GM12801 (cell line): Measurements from ENCODE around the gene UQCC2.

Experiments used
- TF ChIP-seq, protein P1 (sequence below): IDR thresholded peaks from one replicate; pipeline ENCODE4 v1.5.1; 2011; ENCODE audit warnings: control low read depth; ENCODE audit not compliant: insufficient read length; ENCODE audit errors: extremely low read depth

Gene UQCC2

DNA sequence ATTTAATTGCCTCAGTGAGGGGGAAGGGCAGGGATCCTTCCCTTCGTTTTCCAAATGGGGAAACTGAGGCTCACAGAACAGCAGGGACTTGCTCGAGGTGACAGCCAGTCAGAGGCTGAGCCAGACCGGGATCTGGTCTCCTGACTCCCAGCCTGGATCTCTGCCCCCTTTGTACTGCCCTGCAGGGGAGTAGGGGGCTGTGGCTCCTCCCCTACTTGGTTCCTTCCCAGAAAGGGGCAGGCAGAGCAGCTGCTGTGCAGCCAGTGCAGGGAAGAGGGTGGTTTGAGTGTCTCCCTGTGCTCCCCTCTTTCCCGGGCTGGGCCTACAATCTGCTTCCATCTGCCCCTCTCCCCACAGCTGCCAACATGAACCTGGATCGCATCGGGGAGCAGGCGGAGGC is 37.6 kb downstream of the UQCC2 start:
- TF ChIP-seq, protein P1, sequence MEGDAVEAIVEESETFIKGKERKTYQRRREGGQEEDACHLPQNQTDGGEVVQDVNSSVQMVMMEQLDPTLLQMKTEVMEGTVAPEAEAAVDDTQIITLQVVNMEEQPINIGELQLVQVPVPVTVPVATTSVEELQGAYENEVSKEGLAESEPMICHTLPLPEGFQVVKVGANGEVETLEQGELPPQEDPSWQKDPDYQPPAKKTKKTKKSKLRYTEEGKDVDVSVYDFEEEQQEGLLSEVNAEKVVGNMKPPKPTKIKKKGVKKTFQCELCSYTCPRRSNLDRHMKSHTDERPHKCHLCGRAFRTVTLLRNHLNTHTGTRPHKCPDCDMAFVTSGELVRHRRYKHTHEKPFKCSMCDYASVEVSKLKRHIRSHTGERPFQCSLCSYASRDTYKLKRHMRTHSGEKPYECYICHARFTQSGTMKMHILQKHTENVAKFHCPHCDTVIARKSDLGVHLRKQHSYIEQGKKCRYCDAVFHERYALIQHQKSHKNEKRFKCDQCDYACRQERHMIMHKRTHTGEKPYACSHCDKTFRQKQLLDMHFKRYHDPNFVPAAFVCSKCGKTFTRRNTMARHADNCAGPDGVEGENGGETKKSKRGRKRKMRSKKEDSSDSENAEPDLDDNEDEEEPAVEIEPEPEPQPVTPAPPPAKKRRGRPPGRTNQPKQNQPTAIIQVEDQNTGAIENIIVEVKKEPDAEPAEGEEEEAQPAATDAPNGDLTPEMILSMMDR, result no peak

DNA sequence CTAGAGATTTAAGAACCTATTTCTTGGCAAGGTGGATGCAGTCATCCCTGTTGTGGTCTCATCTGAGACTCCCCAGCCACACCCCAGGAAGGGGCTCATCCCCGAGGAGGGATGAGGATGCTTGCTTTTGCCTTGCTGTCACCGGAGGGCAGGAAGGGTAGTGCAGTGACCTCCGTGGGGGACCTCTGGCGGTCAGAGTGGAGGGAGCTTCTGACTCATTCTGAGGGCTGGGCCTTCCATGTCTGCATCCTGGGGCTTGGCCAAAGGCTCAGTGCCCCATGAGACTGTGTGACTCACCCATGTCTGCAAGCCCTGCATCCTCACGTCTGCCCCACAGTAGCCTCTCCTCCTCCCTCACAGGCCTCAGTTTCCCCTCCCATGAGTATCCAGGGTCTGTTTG is 38.7 kb downstream of the UQCC2 start:
- TF ChIP-seq, protein P1, result no peak

- TF ChIP-seq, protein P1, result no peak
These were observed 39.8 kb downstream of the UQCC2 start for GRCh38 chr6:33671744-33672072.

DNA sequence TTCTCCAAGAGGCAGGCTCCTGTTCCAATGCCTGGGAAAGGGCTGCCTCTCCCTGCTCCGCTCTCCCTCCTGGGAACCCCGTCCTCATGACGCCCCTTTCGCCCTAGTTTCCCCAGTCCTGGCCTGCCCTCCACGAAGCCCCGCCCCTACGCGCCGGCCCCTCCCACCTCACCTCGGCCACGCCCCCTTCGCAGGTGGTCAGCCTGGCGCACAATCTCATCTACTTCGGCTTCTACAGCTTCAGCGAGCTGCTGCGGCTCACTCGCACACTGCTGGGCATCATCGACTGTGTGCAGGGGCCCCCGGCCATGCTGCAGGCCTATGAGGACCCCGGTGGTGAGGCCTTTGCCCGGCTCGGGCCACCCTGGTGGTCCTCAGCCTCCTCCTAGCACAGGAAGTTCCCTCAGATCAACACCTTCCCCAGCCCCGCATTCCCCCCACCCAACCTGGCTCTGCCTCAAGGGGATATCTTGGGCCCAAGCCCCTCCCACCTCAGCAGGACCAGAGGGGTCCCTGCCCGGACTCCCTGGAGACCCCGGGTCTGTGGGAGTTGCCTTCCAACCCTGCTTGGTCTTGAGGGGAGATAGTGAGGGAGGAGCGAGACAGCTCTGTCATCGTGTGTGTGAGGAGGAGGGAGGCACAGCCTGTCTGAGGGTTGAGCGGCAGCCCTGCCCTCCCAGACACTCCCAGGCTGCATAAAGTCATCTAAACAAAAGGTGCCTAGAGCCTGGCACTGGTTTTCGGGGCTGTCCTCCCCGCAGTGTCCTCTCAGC is 40.3 kb downstream of the UQCC2 start:
- TF ChIP-seq, protein P1, result no peak

DNA sequence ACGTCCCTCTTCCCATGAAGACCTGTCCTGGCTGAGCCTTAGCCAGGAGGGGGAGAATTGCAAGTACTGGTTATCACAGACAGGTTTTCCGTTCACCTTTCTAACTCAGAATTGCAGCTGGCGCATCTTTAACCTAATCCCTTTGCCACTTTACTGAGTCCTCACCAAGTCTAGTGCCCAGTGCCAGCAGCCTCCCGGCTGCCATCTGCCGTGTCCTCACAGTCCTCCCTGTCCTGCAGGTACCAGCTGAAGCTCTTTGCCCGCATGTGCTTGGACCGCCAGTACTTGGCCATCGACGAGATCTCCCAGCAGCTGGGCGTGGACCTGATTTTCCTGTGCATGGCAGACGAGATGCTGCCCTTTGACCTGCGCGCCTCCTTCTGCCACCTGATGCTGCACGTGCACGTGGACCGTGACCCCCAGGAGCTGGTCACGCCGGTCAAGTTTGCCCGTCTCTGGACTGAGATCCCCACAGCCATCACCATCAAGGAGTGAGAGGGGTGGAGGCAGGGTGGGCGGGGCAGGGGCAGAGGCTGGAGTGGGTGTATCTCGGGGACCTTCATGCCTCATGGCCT is 41.3 kb downstream of the UQCC2 start:
- TF ChIP-seq, protein P1, result no peak

DNA sequence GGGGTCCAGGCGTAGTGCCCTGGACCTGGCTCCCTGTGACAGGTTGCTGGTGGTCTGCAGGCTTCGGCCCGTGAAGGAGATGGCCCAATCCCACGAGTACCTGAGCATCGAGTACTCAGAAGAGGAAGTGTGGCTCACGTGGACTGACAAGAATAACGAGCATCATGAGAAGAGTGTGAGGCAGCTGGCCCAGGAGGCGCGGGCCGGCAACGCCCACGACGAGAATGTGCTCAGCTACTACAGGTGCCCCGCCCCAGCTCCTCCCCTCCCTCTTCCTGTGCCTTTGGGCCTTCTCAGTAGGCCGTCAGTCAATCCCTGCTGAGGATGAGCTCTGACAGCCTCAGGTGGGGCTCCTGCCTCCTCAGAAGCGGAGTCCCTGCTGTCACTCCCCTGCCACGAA is 42.6 kb downstream of the UQCC2 start:
- TF ChIP-seq, protein P1, result no peak

- TF ChIP-seq, protein P1, result no peak
These were observed 43.2 kb downstream of the UQCC2 start for GRCh38 chr6:33668328-33668727.
